Vagina (tissue), 2 donors: ENCODE results near the gene HNRNPK.

Experiments used
- CTCF ChIP-seq, 3 experiments: fragments of 450-650 bp in 2 of 3; fragments of 200-600 bp in 1 of 3; sonication (generic) in 1 of 3; IDR thresholded peaks; one replicate each; pipeline ENCODE4 v1.5.1; 2017 to 2019; ENCODE audit warnings: antibody characterized with exemption in 3 of 3, mild to moderate bottlenecking in 2 of 3, moderate library complexity in 2 of 3
- POLR2A ChIP-seq, 2 donors: fragments of 450-650 bp; IDR thresholded peaks; one replicate each; pipeline ENCODE4 v1.6.1; 2017; ENCODE audit warnings: antibody characterized with exemption in 2 of 2, mild to moderate bottlenecking in 2 of 2, moderate library complexity in 2 of 2
- POLR2AphosphoS5 ChIP-seq, 2 donors: sonication (generic); formaldehyde crosslinking; IDR thresholded peaks; one replicate each; pipeline ENCODE4 v1.9.0; 2017; ENCODE audit warnings: antibody characterized with exemption in 2 of 2, mild to moderate bottlenecking in 2 of 2, low read depth in 1 of 2; ENCODE audit not compliant: insufficient read depth in 1 of 2

- TF ChIP-seq CTCF (IDR thresholded peaks at IDR 0.05) (no peak), POLR2AphosphoS5 (IDR thresholded peaks at IDR 0.05; ENCODE audit: insufficient read depth in 1 of 2, low read depth in 1 of 2) (no peak), POLR2A (IDR thresholded peaks at IDR 0.05) (no peak)
These were observed 22.3 kb upstream of the HNRNPK start for GRCh38 chr9:84002344-84002743.
